CD4-positive, CD25-positive, alpha-beta regulatory T cell (primary cell): Measurements from ENCODE around the gene L3HYPDH. TPM values are rescaled to one million over a fixed set of nuclear protein-coding genes. Genes with fewer than 3 reads are reported as not detected.

Experiments
- ATAC-seq, 2 donors: fragments of 150-1000 bp; cut with Tn5 transposase; one replicate each; pipeline ENCODE4 v1.10.0; 2021; ENCODE audit warnings: low read depth in 2 of 2, moderate number of reproducible peaks in 2 of 2, moderate library complexity in 1 of 2
- DNase-seq, 3 donors: peaks; one replicate each; pipeline versions ENCODE4 v3.0.0 to v3.0.0-alpha.2; 2012 to 2022; ENCODE audit warnings: mixed read lengths in 1 of 3
- H3K27ac ChIP-seq: one replicate; pipeline ENCODE4 v1.7.0; 2013; ENCODE audit warnings: mild to moderate bottlenecking, low read length; ENCODE audit not compliant: insufficient read depth, poor library complexity, severe bottlenecking
- H3K27me3 ChIP-seq: one replicate; pipeline ENCODE4 v1.7.0; 2013; ENCODE audit warnings: low read length; ENCODE audit not compliant: control insufficient read depth, insufficient read depth
- H3K36me3 ChIP-seq: one replicate; pipeline ENCODE4 v1.7.0; 2013; ENCODE audit warnings: mild to moderate bottlenecking, low read length, moderate library complexity; ENCODE audit not compliant: control insufficient read depth, insufficient read depth
- H3K4me1 ChIP-seq: 2 replicates; pipeline ENCODE4 v1.7.0; 2013; ENCODE audit warnings: mild to moderate bottlenecking, low read length; ENCODE audit not compliant: insufficient read depth, control insufficient read depth, poor library complexity, severe bottlenecking
- H3K4me3 ChIP-seq: one replicate; pipeline ENCODE4 v1.7.0; 2013; ENCODE audit warnings: low read depth, mild to moderate bottlenecking, low read length, moderate library complexity
- H3K9me3 ChIP-seq, 2 experiments: 1 replicate in 1 of 2; 2 replicates in 1 of 2; pipeline ENCODE4 v1.7.0; 2013; ENCODE audit warnings: low read length in 2 of 2, mild to moderate bottlenecking in 1 of 2, moderate library complexity in 1 of 2; ENCODE audit not compliant: control insufficient read depth in 2 of 2
- H3K27ac Mint-ChIP-seq, 3 donors: one replicate each; pipeline ENCODE4 v1.8.0; 2020 to 2022; ENCODE audit warnings: mild to moderate bottlenecking in 3 of 3, mixed read lengths in 3 of 3, moderate library complexity in 2 of 3
- H3K27me3 Mint-ChIP-seq: one replicate; pipeline ENCODE4 v1.8.0; 2022; ENCODE audit warnings: mild to moderate bottlenecking, mixed read lengths
- H3K36me3 Mint-ChIP-seq: one replicate; pipeline ENCODE4 v1.8.0; 2020; ENCODE audit warnings: mixed read lengths
- H3K4me1 Mint-ChIP-seq, 4 donors: one replicate each; pipeline ENCODE4 v1.8.0; 2020 to 2022; ENCODE audit warnings: mixed read lengths in 4 of 4, mild to moderate bottlenecking in 1 of 4
- H3K4me3 Mint-ChIP-seq, 4 donors: one replicate each; pipeline ENCODE4 v1.8.0; 2020 to 2022; ENCODE audit warnings: mild to moderate bottlenecking in 4 of 4, mixed read lengths in 4 of 4, moderate library complexity in 3 of 4
- H3K9me3 Mint-ChIP-seq, 7 donors: one replicate each; pipeline ENCODE4 v1.8.0; 2020 to 2022; ENCODE audit warnings: mixed read lengths in 7 of 7, mild to moderate bottlenecking in 3 of 7, moderate library complexity in 2 of 7
- polyA plus RNA-seq, 4 donors: library from polyadenylated mRNA; unstranded; fragments of 300-500 nt; fragmentation: Illumina TruSeq; gene quantifications; one replicate each; pipeline ENCODE4 v1.2.3, GENCODE V29; 2021
- total RNA-seq: library from RNA; stranded (reverse); gene quantifications from one replicate; pipeline ENCODE4 v1.2.3, GENCODE V29; 2022

The L3HYPDH gene
- total and polyA plus RNA-seq, 5 donors from 2014 or later, result 3.5 to 20.6 (median 5.1) TPM

DNA sequence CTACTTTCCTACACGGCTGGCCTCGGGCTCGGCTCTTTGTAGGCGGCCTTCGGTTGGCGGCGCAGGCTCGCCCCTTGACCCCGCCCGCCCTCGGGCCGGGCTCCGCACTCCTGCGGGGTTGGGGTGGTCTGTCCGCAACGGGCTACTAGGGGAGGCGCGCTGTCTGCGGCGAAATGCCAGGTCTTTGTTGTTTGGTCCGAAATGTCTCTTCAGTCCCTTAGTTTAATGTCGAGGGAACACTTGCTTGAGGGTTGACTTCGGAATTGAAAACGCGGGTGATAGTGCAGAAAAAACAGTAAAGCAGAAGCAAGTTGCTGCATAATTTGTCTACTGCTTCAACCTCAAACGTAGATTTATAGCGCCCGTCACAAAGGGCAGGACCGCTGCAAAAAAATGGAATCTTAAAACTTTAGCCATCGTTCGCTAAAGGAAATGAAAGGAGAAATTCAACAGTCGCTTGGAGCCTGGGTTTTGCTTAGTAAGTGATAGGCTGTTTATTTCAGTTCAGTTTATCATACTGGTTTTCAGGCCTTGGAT, 499 bp upstream of the L3HYPDH start:
- peaks cover 34 to 76% (median 62%) of the 10 kb centered on the region in 4 donors for H3K4me1 Mint-ChIP-seq
- ATAC-seq, result peak; percentile 35 to 44
- peaks cover 22% of the 10 kb centered on the region for H3K36me3 ChIP-seq
- peak overlapping the region; percentile 98 for H3K4me3 ChIP-seq
- H3K4me3 Mint-ChIP-seq, result peak overlapping the region; percentile 89 to 97 (median 96)
- H3K27me3 Mint-ChIP-seq, result peaks cover 4% of the 10 kb centered on the region
- no peaks in the 10 kb centered on the region for H3K9me3 ChIP-seq
- H3K9me3 Mint-ChIP-seq, result no peaks in the 10 kb centered on the region
- no peaks in the 10 kb centered on the region for H3K27me3 ChIP-seq
- no peak for DNase-seq
- H3K27ac ChIP-seq, result peak overlapping the region; percentile 73
- H3K27ac Mint-ChIP-seq, result peak overlapping the region; percentile 54 to 95 (median 92)
- peaks cover 19% of the 10 kb centered on the region for H3K36me3 Mint-ChIP-seq
- peaks cover 56% of the 10 kb centered on the region for H3K4me1 ChIP-seq

DNA sequence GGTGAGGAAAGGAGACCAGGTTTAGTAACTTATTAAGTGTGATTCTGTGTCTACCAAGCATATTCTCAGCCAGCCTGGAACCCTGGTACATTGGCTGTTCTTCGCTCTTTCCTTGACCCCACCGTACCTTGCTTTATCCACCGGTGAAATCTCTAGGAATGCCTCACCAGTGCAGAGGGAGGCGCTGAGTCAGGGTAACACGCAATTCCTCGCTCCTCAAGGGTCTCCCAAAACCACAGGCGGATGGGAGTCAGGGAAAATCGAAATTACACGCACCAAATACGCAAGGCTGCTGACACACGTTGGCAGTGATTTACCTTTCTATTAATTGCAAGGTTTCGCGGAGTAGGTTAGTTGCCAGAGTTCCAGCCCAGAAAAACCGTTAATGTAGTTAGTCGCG, 845 bp downstream of the L3HYPDH start:
- no peaks in the 10 kb centered on the region for H3K9me3 Mint-ChIP-seq
- DNase-seq, result peak in 1 of 3 donors; percentile 3
- Histone ChIP-seq H3K9me3 (no peaks in the 10 kb centered on the region), H3K36me3 (peaks cover 11% of the 10 kb centered on the region), H3K4me3 (peak overlapping the region; percentile 90), H3K27ac (peak overlapping the region; percentile 73), H3K27me3 (no peaks in the 10 kb centered on the region), H3K4me1 (peaks cover 51% of the 10 kb centered on the region)
- H3K4me1 Mint-ChIP-seq, result peaks cover 22 to 73% (median 54%) of the 10 kb centered on the region in 4 donors
- no peak for ATAC-seq
- peaks cover 7% of the 10 kb centered on the region for H3K36me3 Mint-ChIP-seq
- peak overlapping the region in 2 of 3 donors; percentile 94 to 95 for H3K27ac Mint-ChIP-seq
- H3K27me3 Mint-ChIP-seq, result peaks cover 4% of the 10 kb centered on the region
- peak overlapping the region; percentile 89 to 97 (median 96) for H3K4me3 Mint-ChIP-seq

DNA sequence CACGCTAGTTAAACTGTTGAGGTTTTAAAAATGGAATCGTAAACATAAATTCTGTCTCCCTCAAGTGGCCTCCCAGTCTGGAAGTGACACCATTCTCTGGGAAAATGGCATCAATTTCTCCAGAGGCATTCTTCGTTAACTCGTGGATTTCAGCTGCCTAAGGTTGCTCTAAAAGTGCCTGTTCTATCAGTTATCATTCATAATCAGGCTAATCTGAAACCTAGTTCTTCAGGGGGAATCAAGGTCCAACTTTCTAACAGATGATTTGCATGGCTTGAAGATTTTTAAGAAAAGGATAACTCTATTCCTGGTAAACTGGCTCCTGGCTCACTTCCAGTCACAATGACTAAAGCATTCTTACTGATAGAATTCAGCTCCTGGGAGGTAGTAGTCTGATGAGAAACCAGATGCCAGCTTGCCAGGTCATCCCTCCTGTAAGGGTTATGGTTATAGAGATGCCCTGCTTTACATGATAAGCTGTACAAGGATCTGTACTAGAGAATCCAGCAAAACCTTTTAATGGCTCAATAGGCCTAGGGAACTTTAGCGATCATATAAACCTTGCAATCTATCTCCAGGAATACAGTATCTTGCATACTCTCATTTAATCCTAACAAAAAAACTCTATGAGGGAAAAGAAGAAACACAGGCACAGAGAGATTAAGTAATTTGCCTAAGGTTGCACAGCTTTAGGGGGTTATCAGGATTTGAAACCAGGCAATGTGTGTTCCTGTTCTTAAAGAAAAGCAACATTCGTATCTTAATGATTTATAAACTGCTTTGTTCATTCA, 1.5 kb downstream of the L3HYPDH start:
- peak overlapping the region; percentile 90 for H3K4me3 ChIP-seq

DNA sequence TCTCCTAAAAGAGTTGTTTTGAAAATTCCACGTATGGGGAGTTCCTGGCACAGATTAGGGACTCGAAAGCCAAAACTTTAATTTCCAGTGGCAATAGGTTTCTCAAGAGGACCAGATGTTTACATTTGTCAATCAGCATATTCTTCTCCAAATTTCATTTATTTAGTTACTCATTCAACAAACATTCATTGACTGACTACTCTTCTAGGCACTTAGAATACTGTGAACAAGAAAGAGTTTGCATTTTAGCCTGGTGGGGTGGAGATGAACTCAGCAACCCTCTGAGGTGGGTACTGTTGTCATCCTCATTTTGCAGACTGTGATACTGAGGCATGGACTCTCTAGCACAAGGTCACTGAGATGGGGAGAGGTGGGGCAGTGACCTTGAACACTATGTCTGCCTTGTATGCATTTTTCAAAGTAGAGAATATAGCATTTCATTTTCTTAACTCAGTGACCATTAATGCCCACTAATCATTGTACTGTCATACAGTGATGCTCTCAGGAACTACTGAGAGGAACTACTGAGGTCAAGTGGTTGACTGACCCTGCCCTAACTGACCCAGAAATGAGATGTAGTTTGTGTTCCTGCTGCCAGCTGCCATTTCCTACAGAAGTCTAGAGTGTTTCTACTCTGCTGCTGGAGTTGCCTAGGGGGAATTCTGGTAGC, 2.2 kb downstream of the L3HYPDH start:
- Mint-ChIP-seq H3K4me3 (peak overlapping the region; percentile 89 to 97 (median 96)), H3K36me3 (peaks cover 4% of the 10 kb centered on the region), H3K27me3 (peaks cover 4% of the 10 kb centered on the region), H3K9me3 (no peaks in the 10 kb centered on the region), H3K27ac (peak overlapping the region in 2 of 3 donors; percentile 39 to 95), H3K4me1 (peaks cover 22 to 69% (median 48%) of the 10 kb centered on the region in 4 donors)
- DNase-seq, result no peak
- no peaks in the 10 kb centered on the region for H3K9me3 ChIP-seq
- peak overlapping the region; percentile 90 for H3K4me3 ChIP-seq
- peaks cover 2% of the 10 kb centered on the region for H3K36me3 ChIP-seq
- H3K27me3 ChIP-seq, result no peaks in the 10 kb centered on the region
- H3K27ac ChIP-seq, result no peak overlapping the region
- peaks cover 50% of the 10 kb centered on the region for H3K4me1 ChIP-seq
- ATAC-seq, result no peak

More for the DNA sequence above, 1.5 kb downstream of the L3HYPDH start:
- Mint-ChIP-seq H3K9me3 (no peaks in the 10 kb centered on the region), H3K36me3 (peaks cover 4% of the 10 kb centered on the region), H3K27ac (peak overlapping the region; percentile 28 to 95 (median 94)), H3K4me3 (peak overlapping the region; percentile 89 to 97 (median 96)), H3K27me3 (peaks cover 4% of the 10 kb centered on the region), H3K4me1 (peaks cover 22 to 69% (median 49%) of the 10 kb centered on the region in 4 donors)
- Histone ChIP-seq H3K36me3 (peaks cover 5% of the 10 kb centered on the region), H3K4me1 (peaks cover 51% of the 10 kb centered on the region), H3K27me3 (no peaks in the 10 kb centered on the region), H3K27ac (no peak overlapping the region), H3K9me3 (no peaks in the 10 kb centered on the region)
- peak in 1 of 3 donors; percentile 12 for DNase-seq
- no peak for ATAC-seq

DNA sequence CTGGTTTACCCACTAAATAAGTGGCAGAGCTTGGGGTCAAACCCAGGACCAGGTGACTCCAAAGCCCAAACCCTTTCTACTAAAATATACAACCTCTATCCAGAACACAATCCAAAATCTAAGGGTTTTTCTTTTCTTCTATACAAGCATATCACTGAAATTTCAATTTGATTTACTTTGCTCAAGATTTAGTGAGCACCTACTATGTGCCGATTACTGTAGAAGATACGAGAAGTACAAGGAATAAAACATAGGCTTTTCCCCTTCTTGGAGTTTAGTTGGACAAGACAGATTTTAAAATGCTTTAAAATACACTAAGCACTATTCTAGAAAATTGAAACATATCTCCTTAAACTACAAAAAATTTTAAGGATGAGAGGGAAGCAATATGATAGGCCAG, 2.8 kb downstream of the L3HYPDH start:
- Mint-ChIP-seq H3K4me3 (peak overlapping the region; percentile 13 to 89 (median 46)), H3K36me3 (peaks cover 4% of the 10 kb centered on the region), H3K27me3 (peaks cover 4% of the 10 kb centered on the region), H3K9me3 (no peaks in the 10 kb centered on the region), H3K27ac (peak overlapping the region in 2 of 3 donors; percentile 69 to 95), H3K4me1 (peaks cover 20 to 73% (median 53%) of the 10 kb centered on the region in 4 donors)
- ATAC-seq (no peak), DNase-seq (no peak)
- Histone ChIP-seq H3K27me3 (no peaks in the 10 kb centered on the region), H3K36me3 (peaks cover 3% of the 10 kb centered on the region), H3K27ac (no peak overlapping the region), H3K4me1 (peaks cover 44% of the 10 kb centered on the region), H3K4me3 (peak overlapping the region; percentile 4), H3K9me3 (no peaks in the 10 kb centered on the region)

- DNase-seq (no peak), ATAC-seq (no peak)
- peaks cover 17 to 64% (median 45%) of the 10 kb centered on the region in 4 donors for H3K4me1 Mint-ChIP-seq
- H3K27ac Mint-ChIP-seq, result peak overlapping the region; percentile 50 to 62 (median 52)
- Histone ChIP-seq H3K27me3 (no peaks in the 10 kb centered on the region), H3K9me3 (no peaks in the 10 kb centered on the region), H3K27ac (no peak overlapping the region), H3K4me1 (peaks cover 32% of the 10 kb centered on the region), H3K36me3 (peaks cover 11% of the 10 kb centered on the region), H3K4me3 (no peak overlapping the region)
- H3K27me3 Mint-ChIP-seq, result peaks cover 4% of the 10 kb centered on the region
- peak overlapping the region in 1 of 4 donors; percentile 51 for H3K4me3 Mint-ChIP-seq
- peaks cover 4% of the 10 kb centered on the region for H3K36me3 Mint-ChIP-seq
- no peaks in the 10 kb centered on the region for H3K9me3 Mint-ChIP-seq
Observed at GRCh38 chr14:59480166-59480565, 4.0 kb downstream of the L3HYPDH start.

DNA sequence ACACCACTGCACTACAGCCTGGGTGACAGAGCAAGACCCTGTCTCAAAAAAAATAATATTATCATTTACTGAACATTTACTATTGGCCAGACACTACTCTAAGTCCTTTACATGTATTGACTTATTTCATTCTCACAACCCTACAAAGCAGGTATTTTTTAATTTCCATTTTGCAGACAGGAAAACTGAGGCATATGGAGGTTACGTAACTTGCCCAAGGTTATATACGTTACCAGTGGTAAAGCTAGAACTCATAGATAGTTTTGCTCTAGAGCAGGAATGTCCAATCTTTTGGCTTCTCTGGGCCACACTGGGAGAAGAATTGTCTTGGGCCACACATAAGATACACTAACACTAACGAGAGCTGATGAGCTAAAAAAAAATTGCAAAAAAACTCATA, 5.7 kb downstream of the L3HYPDH start:
- peaks cover 17 to 59% (median 43%) of the 10 kb centered on the region in 4 donors for H3K4me1 Mint-ChIP-seq
- Histone ChIP-seq H3K27ac (no peak overlapping the region), H3K4me3 (no peak overlapping the region), H3K27me3 (no peaks in the 10 kb centered on the region), H3K36me3 (peaks cover 23% of the 10 kb centered on the region), H3K4me1 (peaks cover 24% of the 10 kb centered on the region), H3K9me3 (no peaks in the 10 kb centered on the region)
- no peak for DNase-seq
- peaks cover 11% of the 10 kb centered on the region for H3K36me3 Mint-ChIP-seq
- H3K4me3 Mint-ChIP-seq, result no peak overlapping the region
- no peaks in the 10 kb centered on the region for H3K27me3 Mint-ChIP-seq
- no peak for ATAC-seq
- H3K27ac Mint-ChIP-seq, result no peak overlapping the region
- no peaks in the 10 kb centered on the region for H3K9me3 Mint-ChIP-seq
